GM12801 (cell line): ENCODE measurements around the gene MCM8.

Experiments used
- CTCF ChIP-seq: IDR thresholded peaks from one replicate; pipeline ENCODE4 v1.5.1; 2011; ENCODE audit warnings: control low read depth; ENCODE audit not compliant: insufficient read length; ENCODE audit errors: extremely low read depth

The MCM8 gene

GRCh38 chr20:5967469-5967868 lies 17.0 kb downstream of the MCM8 start:
- no peak for TF ChIP-seq CTCF

- no peak for TF ChIP-seq CTCF
Observed at GRCh38 chr20:5968462-5968861, 18.0 kb downstream of the MCM8 start.

GRCh38 chr20:5969348-5969935 lies 19.0 kb downstream of the MCM8 start:
- no peak for TF ChIP-seq CTCF

GRCh38 chr20:5969940-5970339 lies 19.5 kb downstream of the MCM8 start:
- no peak for TF ChIP-seq CTCF

GRCh38 chr20:5970381-5970780 lies 19.9 kb downstream of the MCM8 start:
- TF ChIP-seq CTCF, result no peak

- no peak for TF ChIP-seq CTCF
Observed at GRCh38 chr20:5971203-5971602, 20.8 kb downstream of the MCM8 start.

GRCh38 chr20:5973172-5973571 lies 22.7 kb downstream of the MCM8 start:
- TF ChIP-seq CTCF, result no peak
